Osteocyte (in vitro differentiated cells): Measurements from ENCODE around the gene GSAP. TPM values are rescaled to one million over a fixed set of nuclear protein-coding genes. Genes with fewer than 3 reads are reported as not detected.

Experiments used
- DNase-seq: peaks from one replicate; pipeline ENCODE4 v3.0.0; 2021; ENCODE audit warnings: mixed read lengths; ENCODE audit not compliant: unreplicated experiment; ENCODE audit errors: extremely low spot score
- H3K27ac Mint-ChIP-seq: one replicate; pipeline ENCODE4 v1.8.0; 2021; ENCODE audit warnings: mild to moderate bottlenecking, mixed read lengths; ENCODE audit not compliant: unreplicated experiment
- H3K27me3 Mint-ChIP-seq: one replicate; pipeline ENCODE4 v1.8.0; 2021; ENCODE audit warnings: mixed read lengths; ENCODE audit not compliant: unreplicated experiment
- H3K36me3 Mint-ChIP-seq: one replicate; pipeline ENCODE4 v1.8.0; 2021; ENCODE audit warnings: mixed read lengths; ENCODE audit not compliant: unreplicated experiment
- H3K4me1 Mint-ChIP-seq: one replicate; pipeline ENCODE4 v1.8.0; 2021; ENCODE audit warnings: mixed read lengths; ENCODE audit not compliant: unreplicated experiment
- H3K4me3 Mint-ChIP-seq: one replicate; pipeline ENCODE4 v1.8.0; 2021; ENCODE audit warnings: mild to moderate bottlenecking, moderate library complexity, mixed read lengths; ENCODE audit not compliant: unreplicated experiment
- H3K9me3 Mint-ChIP-seq: one replicate; pipeline ENCODE4 v1.8.0; 2021; ENCODE audit warnings: mixed read lengths; ENCODE audit not compliant: unreplicated experiment
- total RNA-seq: library from RNA; stranded (reverse); gene quantifications from 2 replicates; pipeline ENCODE4 v1.2.1, GENCODE V29; 2021
- TF ChIP-seq, protein P1 (sequence below): fragments of 200-600 bp; sonication (generic); IDR thresholded peaks from 2 replicates; pipeline ENCODE4 v1.5.0; 2021; ENCODE audit warnings: antibody characterized with exemption, mild to moderate bottlenecking, moderate library complexity

Gene GSAP
- total RNA-seq, 1 donor from 2014 or later: 0.83 TPM

DNA sequence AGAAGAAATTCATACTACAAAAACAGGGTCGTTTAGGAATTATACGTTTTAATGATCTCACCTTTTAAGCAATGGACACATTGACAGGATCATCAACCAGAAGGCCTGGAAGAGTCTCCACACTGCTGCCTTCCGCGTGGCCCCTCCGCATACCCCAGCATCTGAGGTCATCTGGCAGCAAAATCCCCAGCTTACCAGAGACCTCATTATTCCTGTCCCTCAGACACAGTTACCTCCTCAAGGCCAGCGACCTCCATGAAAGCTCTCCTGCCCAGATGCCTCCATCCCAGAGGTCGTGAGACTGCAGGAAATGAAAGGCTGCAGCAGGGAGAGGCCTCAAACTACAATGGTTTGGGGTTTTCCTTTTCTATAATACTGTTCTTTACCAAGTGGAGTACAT lies 14.8 kb upstream of the GSAP start:
- H3K27ac Mint-ChIP-seq: no peak overlapping the region
- H3K9me3 Mint-ChIP-seq: no peaks in the 10 kb centered on the region
- H3K36me3 Mint-ChIP-seq: no peaks in the 10 kb centered on the region
- TF ChIP-seq, protein P1, sequence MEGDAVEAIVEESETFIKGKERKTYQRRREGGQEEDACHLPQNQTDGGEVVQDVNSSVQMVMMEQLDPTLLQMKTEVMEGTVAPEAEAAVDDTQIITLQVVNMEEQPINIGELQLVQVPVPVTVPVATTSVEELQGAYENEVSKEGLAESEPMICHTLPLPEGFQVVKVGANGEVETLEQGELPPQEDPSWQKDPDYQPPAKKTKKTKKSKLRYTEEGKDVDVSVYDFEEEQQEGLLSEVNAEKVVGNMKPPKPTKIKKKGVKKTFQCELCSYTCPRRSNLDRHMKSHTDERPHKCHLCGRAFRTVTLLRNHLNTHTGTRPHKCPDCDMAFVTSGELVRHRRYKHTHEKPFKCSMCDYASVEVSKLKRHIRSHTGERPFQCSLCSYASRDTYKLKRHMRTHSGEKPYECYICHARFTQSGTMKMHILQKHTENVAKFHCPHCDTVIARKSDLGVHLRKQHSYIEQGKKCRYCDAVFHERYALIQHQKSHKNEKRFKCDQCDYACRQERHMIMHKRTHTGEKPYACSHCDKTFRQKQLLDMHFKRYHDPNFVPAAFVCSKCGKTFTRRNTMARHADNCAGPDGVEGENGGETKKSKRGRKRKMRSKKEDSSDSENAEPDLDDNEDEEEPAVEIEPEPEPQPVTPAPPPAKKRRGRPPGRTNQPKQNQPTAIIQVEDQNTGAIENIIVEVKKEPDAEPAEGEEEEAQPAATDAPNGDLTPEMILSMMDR: no peak
- H3K4me3 Mint-ChIP-seq: no peak overlapping the region
- no peak for DNase-seq
- H3K27me3 Mint-ChIP-seq: no peaks in the 10 kb centered on the region
- H3K4me1 Mint-ChIP-seq: peaks cover 41% of the 10 kb centered on the region

DNA sequence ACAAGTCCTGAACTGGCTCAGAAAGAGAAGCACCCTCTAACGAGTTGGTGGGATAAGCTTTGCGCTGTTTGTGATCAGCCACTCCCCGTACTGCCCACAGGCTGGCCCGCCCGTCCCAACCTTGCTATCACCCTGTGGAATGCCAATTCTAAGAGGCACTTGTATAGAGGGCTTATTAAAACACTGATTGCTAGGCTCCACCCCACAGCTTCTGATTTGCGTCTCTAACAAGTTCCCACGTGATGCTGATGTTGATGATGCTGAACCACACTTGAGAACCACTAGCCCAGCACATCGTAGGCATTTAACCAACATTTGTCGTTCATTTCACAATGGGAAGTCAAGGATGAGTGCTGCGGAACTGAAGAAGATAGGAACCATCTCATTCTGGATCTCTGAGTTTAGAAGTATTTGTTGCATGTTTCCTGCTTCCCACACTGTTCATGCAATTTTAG lies 12.7 kb upstream of the GSAP start:
- Mint-ChIP-seq H3K4me1 (peaks cover 36% of the 10 kb centered on the region), H3K27me3 (no peaks in the 10 kb centered on the region), H3K27ac (no peak overlapping the region), H3K36me3 (no peaks in the 10 kb centered on the region), H3K4me3 (no peak overlapping the region), H3K9me3 (no peaks in the 10 kb centered on the region)
- DNase-seq: no peak
- TF ChIP-seq, protein P1: no peak

DNA sequence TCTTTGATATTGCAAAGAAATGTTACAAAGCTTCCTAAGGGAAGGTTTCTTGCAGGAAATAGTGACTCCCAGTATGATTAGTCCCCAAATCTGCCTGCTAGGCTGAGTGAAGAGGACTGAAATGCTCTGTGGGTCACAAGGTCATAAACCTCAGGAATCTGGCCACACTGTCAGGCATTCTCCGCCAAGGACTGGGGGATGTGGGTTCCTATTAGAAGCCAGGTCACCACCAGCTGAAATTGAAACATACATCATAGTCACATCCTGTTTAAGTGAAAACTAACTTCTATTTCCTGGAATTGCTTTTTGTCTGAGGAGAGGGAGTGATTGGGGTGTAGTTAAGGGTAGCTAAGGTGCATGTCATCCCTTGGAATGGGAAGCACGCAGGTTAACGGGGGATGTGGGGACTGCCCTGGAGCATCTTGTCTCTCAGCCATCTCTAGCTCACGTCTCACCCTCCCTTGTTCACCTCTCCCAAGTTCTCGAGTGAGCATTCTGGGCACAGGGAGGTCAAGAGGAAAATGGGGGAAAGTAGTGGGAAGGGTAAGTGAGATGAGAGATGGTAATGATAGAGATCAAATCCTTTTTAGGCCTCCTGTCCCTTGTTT lies 12.0 kb upstream of the GSAP start:
- Mint-ChIP-seq H3K9me3 (no peaks in the 10 kb centered on the region), H3K4me3 (no peak overlapping the region), H3K4me1 (peaks cover 31% of the 10 kb centered on the region), H3K27me3 (no peaks in the 10 kb centered on the region), H3K27ac (peak overlapping the region; percentile 33), H3K36me3 (no peaks in the 10 kb centered on the region)
- TF ChIP-seq, protein P1: no peak
- no peak for DNase-seq

DNA sequence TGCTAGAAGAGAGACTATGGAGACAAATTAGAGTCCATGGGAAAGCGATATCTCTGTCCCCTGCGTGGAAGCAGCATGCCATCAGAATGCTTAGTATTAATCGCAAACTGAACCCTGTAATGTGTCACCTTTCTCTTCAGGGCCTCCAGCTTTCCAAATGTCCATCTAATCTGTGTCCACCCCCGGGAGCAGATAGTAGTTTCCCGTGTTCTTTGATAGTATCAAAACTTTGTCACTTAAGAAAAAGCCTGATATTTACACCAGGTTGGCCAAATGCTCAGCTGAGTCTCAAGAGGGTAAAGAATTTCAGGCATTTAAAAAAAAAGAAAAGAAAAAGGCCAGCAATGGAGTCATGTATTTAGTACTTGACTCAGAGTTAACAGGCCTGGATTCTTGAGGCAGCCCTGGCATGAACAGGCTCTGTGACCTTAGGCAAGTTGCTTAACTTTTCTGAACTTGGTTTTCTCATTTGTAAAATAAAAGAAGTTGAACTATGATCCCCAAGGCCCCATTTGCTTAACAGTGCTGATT lies 10.4 kb upstream of the GSAP start:
- Mint-ChIP-seq H3K9me3 (no peaks in the 10 kb centered on the region), H3K4me1 (peaks cover 31% of the 10 kb centered on the region), H3K4me3 (peak overlapping the region; percentile 67), H3K27me3 (no peaks in the 10 kb centered on the region), H3K27ac (peak overlapping the region; percentile 88), H3K36me3 (no peaks in the 10 kb centered on the region)
- no peak for DNase-seq
- TF ChIP-seq, protein P1: no peak

DNA sequence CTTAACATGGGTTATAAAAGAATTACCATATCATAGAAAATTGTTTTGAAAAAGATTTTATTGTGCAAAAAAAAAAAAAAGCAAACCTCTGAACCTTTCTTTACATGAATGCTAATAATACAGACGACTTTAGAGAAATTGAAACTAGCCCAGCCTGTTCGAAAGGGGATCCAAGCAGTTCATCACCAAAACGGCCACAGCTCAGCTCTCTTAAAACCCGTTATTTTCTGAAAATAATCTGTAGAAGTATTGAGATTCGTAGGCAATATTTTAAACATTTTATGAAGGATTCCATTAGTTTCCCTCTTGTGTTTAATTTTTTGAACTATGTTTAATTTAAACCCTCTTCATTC lies 9.9 kb upstream of the GSAP start:
- DNase-seq: no peak
- TF ChIP-seq, protein P1: no peak
- Mint-ChIP-seq H3K27ac (peak overlapping the region; percentile 88), H3K27me3 (no peaks in the 10 kb centered on the region), H3K9me3 (no peaks in the 10 kb centered on the region), H3K36me3 (no peaks in the 10 kb centered on the region), H3K4me3 (peak overlapping the region; percentile 67), H3K4me1 (peaks cover 31% of the 10 kb centered on the region)
